MCF 10A (cell line): ENCODE data around the gene IER3. TPM values are rescaled to one million over a fixed set of nuclear protein-coding genes. Genes with fewer than 3 reads are reported as not detected.
A peak's percentile ranks its signal among the peaks of the same experiment; 100 is the strongest.

Experiments
- BruUV-seq: library from RNA; stranded (reverse); fragments of 400-500 nt; replicated peaks from 2 replicates; lab custom pipeline; 2021; lab: Mats Ljungman, UMichigan
- CTCF ChIA-PET: fragments of 300-600 bp; sonication (Branson Sonifier 250); formaldehyde crosslinking; extraction: SDS; loops from one replicate; lab custom pipeline; 2021; ENCODE audit warnings: antibody characterized with exemption, inconsistent platforms; lab: Yijun Ruan, JAX
- POLR2A ChIA-PET: fragments of 300-600, 350-650 bp; sonication (Branson Sonifier 250); formaldehyde crosslinking; extraction: SDS; loops from one replicate; lab custom pipeline; 2020; ENCODE audit warnings: antibody characterized with exemption, inconsistent platforms; lab: Yijun Ruan, JAX
- DNase-seq: peaks from one replicate; pipeline ENCODE4 v3.0.0-alpha.2; 2018; ENCODE audit not compliant: unreplicated experiment
- H3K27ac Mint-ChIP-seq: one replicate; pipeline ENCODE4 v1.8.0; 2022; ENCODE audit warnings: mild to moderate bottlenecking, low read depth, mixed read lengths; ENCODE audit not compliant: unreplicated experiment
- H3K27me3 Mint-ChIP-seq: one replicate; pipeline ENCODE4 v1.8.0; 2022; ENCODE audit warnings: mixed read lengths; ENCODE audit not compliant: insufficient read depth, unreplicated experiment
- H3K36me3 Mint-ChIP-seq: one replicate; pipeline ENCODE4 v1.8.0; 2022; ENCODE audit warnings: mild to moderate bottlenecking, moderate library complexity, mixed read lengths; ENCODE audit not compliant: insufficient read depth, unreplicated experiment
- H3K4me1 Mint-ChIP-seq: one replicate; pipeline ENCODE4 v1.8.0; 2022; ENCODE audit warnings: mixed read lengths; ENCODE audit not compliant: insufficient read depth, unreplicated experiment
- H3K4me3 Mint-ChIP-seq: one replicate; pipeline ENCODE4 v1.8.0; 2022; ENCODE audit warnings: mild to moderate bottlenecking, moderate library complexity, mixed read lengths; ENCODE audit not compliant: unreplicated experiment
- H3K9me3 Mint-ChIP-seq: one replicate; pipeline ENCODE4 v1.8.0; 2022; ENCODE audit warnings: mixed read lengths; ENCODE audit not compliant: unreplicated experiment
- CTCF ChIP-seq: fragments of 200-600 bp; IDR thresholded peaks from one replicate; pipeline ENCODE4 v1.8.0; 2022; ENCODE audit warnings: antibody characterized with exemption, mild to moderate bottlenecking; ENCODE audit not compliant: unreplicated experiment
- intact Hi-C: fragments of 100-400 bp; cut with micrococcal nuclease; formaldehyde crosslinking; loops from 2 replicates; pipeline ENCODE4 v1.14.1; 2022
- total RNA-seq: library from RNA; stranded (reverse); gene quantifications from 2 replicates; pipeline ENCODE4 v1.2.3, GENCODE V29; 2022

The IER3 gene
- total RNA-seq, 1 experiment from 2014 or later: 192 TPM

DNA sequence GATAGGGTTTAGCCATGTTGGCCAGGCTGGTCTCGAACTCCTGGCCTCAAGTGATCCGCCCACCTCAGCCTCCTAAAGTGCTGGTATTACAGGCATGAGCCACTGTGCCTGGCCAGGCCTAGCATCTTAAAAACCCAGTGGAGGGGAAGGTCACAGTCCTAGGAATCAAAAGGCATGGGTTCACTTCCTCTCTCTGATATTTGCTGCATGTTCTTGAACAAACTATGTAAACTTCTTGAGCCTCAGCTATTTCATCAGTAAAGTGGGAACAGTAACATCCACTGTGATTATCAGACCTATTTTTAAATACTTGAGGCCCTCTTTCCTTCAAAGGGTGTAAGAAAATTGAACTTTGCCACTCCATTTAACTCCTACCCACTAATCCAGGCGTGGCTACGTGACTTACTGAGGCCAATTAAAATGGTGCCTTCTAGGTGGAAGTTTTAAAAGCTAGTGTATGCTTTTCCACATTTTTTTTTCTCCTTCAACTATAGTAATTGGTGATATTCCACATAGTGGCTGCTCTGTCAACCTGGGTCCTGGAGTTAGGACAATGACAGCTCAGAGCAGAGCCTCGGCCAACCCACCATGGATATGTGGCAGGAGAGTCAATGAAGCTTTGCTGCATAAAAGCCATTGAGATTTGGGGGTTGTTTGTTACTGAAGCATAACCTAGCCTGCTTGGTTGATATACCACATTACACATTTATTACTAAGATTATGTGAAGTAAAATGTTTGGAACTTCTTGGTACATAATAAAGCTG is 32.2 kb upstream of the IER3 start:
- ChIA-PET POLR2A (interaction anchor here (0.6 to 3.7 kb wide), 5 partner anchors 9 to 43 kb away, joined by 3 to 21 read pairs (median 3); no protein-coding TSS in a partner anchor), CTCF (interaction anchor here (0.6 to 0.7 kb wide), 2 partner anchors 55 to 129 kb away, joined by 3 read pairs; no protein-coding TSS in a partner anchor)
- Mint-ChIP-seq H3K27ac (no peak overlapping the region), H3K4me1 (peaks cover 43% of the 10 kb centered on the region), H3K4me3 (no peak overlapping the region), H3K36me3 (no peaks in the 10 kb centered on the region), H3K9me3 (no peaks in the 10 kb centered on the region), H3K27me3 (no peaks in the 10 kb centered on the region)
- BruUV-seq: no TSS peak
- intact Hi-C loops: no loop called here
- no peak for TF ChIP-seq CTCF
- no peak for DNase-seq

- BruUV-seq: no TSS peak
- Mint-ChIP-seq H3K9me3 (no peaks in the 10 kb centered on the region), H3K36me3 (no peaks in the 10 kb centered on the region), H3K4me1 (peaks cover 44% of the 10 kb centered on the region), H3K4me3 (no peak overlapping the region), H3K27me3 (no peaks in the 10 kb centered on the region), H3K27ac (peak overlapping the region; percentile 31)
- ChIA-PET CTCF (interaction anchor here (0.7 to 0.9 kb wide), 2 partner anchors 21 to 451 kb away, joined by 3 to 4 read pairs; no protein-coding TSS in a partner anchor), POLR2A (interaction anchor here (0.6 to 3.7 kb wide), 5 partner anchors 13 to 45 kb away, joined by 3 to 21 read pairs (median 3); no protein-coding TSS in a partner anchor)
- intact Hi-C loops: no loop called here
- no peak for DNase-seq
- no peak for TF ChIP-seq CTCF
Observed at GRCh38 chr6:30775104-30775503, 30.8 kb upstream of the IER3 start.

- Mint-ChIP-seq H3K4me3 (no peak overlapping the region), H3K4me1 (peaks cover 44% of the 10 kb centered on the region), H3K27ac (peak overlapping the region; percentile 31), H3K9me3 (no peaks in the 10 kb centered on the region), H3K36me3 (no peaks in the 10 kb centered on the region), H3K27me3 (no peaks in the 10 kb centered on the region)
- BruUV-seq: no TSS peak
- no peak for DNase-seq
- intact Hi-C loops: no loop called here
- ChIA-PET POLR2A (interaction anchor here (1.2 to 3.7 kb wide), 4 partner anchors 23 to 45 kb away, joined by 3 to 21 read pairs (median 8); no protein-coding TSS in a partner anchor), CTCF (interaction anchor here (0.7 to 3.3 kb wide), 3 partner anchors 20 to 451 kb away, joined by 3 to 14 read pairs (median 4); no protein-coding TSS in a partner anchor)
- no peak for TF ChIP-seq CTCF
Observed at GRCh38 chr6:30774701-30775100, 30.4 kb upstream of the IER3 start.

- Mint-ChIP-seq H3K27me3 (no peaks in the 10 kb centered on the region), H3K27ac (peak overlapping the region; percentile 76), H3K36me3 (no peaks in the 10 kb centered on the region), H3K4me1 (peaks cover 34% of the 10 kb centered on the region), H3K4me3 (no peak overlapping the region), H3K9me3 (no peaks in the 10 kb centered on the region)
- ChIA-PET CTCF (interaction anchor here (1.0 to 1.3 kb wide), 3 partner anchors 16 to 27 kb away, joined by 3 to 5 read pairs (median 5); no protein-coding TSS in a partner anchor), POLR2A (interaction anchor here (0.6 to 5.1 kb wide), 11 partner anchors 11 to 1057 kb away, joined by 3 to 74 read pairs (median 5); partner anchors contain the start of genes HSPA1B and IER3)
- intact Hi-C loops: no loop called here
- no peak for DNase-seq
- BruUV-seq: no TSS peak
- no peak for TF ChIP-seq CTCF
Observed at GRCh38 chr6:30770592-30770991, 26.2 kb upstream of the IER3 start.
